ENCODE data around the gene MPZ.
"Not testable (repeated sequence)": the region's sequence is repeated elsewhere in the genome, so short reads cannot be mapped to it uniquely, and the experiment has no call there.

The MPZ gene

DNA sequence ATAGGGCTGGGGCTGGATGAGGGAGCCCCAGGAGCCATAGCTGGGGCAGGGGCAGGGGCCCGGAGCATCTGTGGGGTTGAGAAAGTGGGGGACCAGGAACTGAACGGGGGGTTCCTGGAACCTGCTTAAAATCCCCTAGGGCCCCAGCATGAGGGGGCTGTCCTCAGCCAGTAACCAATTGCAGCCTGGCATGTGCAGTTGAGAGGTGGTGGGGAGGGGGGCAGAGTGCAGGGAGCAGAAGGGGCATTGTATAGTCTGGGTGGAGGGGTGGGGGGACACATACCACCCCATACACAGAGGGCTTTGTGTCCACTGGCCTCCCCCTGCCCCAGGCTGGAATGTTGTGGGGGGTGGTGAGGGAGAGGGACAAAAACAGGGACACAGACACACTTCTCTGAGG lies at the start of gene MPZ:
Gene MPZ (minus strand): TSS at position 101 of the 400 bp plus-strand sequence. CDS start 63 bp downstream, at position 38.
- DNase-seq (ENCODE audit: low read depth in 2 of 2) = no peak

DNA sequence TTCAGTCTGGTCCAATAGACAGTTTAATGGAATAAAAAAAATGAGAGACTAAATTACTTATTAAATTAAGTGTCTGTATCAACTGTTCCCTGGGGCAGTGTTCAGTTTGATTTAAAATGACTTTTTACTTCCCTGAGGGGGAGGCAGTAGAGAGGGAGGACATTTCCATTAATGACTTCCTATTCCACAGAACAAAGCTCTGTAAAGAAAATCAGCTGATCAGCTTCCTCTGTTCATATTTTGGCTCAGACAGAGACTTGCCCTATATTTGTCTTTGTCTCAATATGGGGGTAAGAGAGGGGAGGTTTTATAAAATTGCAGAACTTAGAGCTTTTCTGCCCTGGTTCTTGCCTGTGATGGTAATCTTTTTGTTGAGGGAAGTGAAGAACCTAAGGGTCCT lies 49.5 kb upstream of the MPZ start:
- DNase-seq (ENCODE audit: low read depth in 2 of 2) = no peak

DNA sequence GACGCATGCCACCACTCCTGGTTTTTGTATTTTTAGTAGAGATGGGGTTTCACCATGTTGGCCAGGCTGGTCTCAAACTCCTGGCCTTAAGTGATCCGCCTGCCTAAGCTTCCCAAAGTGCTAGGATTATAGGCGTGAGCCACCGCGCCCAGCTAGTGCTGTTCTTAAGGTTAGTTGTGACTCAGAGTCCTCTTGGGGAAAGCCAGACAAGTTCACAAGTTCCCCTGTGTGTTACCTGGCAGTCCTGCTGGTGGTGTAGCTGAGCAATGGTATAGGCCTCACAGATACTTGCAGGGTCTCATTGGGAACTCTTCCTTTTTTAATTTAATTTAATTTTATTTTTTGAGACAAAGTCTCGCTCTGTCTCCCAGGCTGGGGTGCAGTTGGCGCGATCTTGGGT lies 47.3 kb upstream of the MPZ start:
- no peak for DNase-seq (ENCODE audit: low read depth in 2 of 2)

DNA sequence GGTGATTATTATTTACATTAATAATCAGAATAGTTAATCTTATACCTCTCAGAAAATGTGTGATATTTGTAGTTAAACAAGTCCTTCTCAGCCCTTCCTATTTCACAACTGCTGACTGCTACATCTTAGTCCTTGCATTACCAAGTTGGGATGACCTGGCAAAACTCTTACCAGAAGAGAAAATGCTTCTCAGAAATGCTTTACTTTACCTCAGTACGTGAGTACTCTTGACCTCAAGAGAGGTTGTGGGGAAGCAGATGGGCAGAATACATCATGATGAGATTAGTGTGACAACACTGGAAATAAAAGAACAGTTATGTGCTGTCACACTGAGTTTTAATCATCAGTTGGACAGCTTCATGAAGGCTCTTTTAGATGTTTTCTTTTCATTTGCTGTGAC lies 41.7 kb upstream of the MPZ start:
- no peak for DNase-seq (ENCODE audit: low read depth in 2 of 2)

DNA sequence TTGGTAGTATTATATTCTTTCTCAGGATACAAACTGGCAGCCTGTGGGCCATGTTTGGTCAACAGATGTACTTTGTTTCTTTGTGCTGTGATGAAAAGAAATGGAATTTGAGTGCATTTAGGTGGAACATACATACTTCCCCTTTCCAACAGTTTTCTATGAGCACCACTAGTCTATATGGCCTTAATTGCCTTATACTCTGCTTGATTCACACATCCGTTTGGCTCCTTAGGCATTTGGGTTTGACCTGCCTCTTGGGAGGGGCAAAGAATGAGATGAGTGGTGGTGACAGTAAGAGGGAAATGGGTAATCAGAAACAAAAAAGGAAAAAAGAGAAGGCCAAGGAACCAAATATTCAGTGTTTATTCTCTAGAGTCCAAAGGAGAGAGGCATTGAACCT lies 40.9 kb upstream of the MPZ start:
- no peak for DNase-seq (ENCODE audit: low read depth in 2 of 2)

DNA sequence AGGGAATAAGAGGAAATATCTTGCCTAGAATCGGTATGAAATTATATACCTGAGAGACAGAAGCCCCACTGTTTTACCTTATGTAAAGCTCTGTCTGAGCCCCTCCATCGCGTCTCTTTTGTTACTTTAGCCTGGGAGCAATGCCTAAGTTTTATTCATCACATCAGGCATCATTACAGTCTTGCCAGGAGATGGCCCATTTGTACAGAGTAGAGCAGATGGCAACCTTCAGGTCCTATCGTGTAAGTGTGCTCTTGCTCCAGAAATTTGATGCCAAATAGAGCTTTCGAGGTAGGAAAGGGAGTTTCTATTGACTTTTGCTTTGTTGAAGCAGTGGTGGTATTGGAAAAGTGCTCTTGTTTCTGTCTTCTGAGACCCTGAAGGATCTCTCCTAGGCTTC lies 33.1 kb upstream of the MPZ start:
- no peak for DNase-seq (ENCODE audit: low read depth in 2 of 2)

DNA sequence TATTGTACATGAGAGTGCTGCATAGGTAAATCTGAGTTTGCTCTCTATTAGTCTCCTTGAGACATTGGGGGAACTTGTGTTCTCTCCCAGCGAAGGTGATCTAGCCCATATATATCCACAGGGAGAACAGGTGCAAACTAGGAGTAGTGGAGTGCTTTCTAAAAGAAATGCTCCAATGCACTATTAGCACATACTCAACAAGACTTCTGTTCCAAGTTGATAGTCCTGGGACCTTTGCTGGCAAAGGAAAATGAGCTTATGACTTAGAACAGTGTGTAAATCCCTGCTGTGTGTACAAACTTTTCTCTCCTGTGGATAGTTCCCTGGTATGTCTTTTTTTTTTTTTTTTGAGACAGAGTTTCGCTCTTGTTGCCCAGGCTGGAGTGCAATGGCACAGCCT lies 32.4 kb upstream of the MPZ start:
- DNase-seq (ENCODE audit: low read depth in 2 of 2) = no peak

DNA sequence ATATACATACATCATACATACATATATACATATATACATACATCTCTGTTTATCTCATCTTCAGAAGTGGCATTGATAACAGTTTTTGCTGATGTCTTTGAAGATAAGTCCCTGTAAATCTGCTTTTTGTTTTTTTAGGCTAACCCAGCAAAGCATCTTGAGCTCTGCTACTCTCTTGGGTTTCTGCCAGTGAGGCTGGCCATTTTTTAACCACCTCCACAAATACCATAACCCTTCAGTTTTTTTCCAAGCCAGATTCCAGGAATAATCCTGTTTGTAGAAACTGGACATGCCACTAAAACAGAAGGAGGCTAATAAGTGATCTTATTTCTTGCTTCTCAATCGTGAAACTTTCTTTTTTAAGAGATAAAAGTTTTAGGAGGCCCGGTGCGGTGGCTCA lies 26.0 kb upstream of the MPZ start:
- DNase-seq (ENCODE audit: low read depth in 2 of 2) = no peak

DNA sequence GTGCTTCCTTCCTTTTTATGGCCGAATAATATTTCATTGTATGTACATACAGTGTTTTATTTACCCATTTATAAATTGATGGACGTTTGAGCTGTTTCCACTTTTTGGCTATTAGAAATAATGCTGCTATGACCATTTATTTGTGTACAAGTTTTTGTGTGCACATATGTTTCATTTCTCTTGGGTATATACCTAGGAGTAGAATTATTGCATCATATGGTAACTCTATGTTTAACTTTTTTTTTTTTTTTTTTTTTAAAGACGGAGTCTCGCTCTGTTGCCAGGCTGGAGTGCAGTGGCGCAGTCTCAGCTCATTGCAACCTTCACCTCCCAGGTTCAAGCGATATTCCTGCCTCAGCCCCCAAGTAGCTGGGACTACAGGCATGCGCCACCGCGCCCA lies 23.4 kb upstream of the MPZ start:
- DNase-seq (ENCODE audit: low read depth in 2 of 2) = no peak

DNA sequence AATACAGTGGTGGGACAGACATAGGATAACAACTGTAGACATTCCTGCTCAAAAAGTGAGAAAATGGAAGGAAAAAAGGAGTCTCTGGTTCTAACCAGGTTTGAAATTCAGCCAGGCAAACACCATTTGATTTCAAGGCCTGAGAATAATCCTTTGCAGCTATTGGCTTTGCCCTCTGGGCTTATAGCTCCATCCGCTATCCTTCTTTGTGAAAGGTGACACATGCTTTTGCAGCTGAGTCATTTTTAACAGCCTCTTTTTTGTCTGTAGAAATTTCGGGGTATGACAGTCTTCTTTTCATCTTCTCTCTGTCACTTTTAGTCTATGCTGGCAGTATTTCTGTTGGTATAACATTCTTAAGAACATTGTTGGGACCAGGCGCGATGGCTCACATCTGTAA lies 20.6 kb upstream of the MPZ start:
- DNase-seq (ENCODE audit: low read depth in 2 of 2) = no peak

DNA sequence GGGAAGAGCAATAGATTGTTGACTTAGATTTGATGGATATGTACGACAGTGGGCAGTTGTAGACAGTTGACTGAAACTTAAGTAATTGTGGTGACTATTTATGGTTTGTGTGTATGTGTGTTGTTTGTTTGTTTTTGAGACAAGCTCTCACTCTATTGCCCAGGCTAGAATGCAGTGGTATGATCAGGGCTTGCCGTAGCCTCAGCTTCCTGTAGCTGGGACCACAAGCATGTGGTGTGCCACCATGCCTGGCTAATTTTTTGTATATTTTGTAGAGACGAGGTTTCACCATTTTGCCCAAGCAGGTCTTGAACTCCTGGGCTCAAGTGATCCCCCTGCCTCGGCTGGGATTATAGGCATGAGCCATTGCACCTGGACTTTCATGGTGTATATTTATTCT lies 14.3 kb upstream of the MPZ start:
- no peak for DNase-seq (ENCODE audit: low read depth in 2 of 2)

DNA sequence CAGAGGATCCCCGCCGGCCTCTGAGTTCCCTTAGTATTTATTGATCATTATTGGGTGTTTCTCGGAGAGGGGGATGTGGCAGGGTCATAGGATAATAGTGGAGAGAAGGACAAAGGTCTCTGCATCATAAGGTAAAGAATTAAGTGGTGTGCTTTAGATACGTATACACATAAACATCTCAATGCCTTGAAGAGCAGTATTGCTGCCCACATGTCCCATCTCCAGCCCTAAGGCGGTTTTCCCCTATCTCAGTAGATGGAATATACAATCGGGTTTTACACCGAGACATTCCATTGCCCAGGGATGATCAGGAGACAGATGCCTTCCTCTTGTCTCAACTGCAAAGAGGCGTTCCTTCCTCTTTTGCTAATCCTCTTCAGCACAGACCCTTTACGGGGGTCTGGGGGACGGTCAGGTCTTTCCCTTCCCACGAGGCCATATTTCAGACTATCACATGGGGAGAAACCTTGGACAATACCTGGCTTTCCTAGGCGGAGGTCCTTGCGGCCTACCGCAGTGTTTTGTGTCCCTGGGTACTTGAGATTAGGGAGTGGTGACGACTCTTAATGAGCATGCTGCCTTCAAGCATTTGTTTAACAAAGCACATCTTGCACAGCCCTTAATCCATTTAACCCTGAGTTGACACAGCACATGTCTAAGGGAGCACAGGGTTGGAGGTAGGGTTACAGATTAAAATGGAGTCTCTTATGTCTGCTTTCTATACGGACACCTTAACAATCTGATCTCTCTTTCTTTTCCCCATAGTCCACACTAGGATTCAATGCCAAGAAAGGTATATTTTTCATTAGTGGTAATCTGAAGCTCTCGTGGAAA lies 6.3 kb upstream of the MPZ start:
- not testable (repeated sequence) for DNase-seq (ENCODE audit: low read depth in 2 of 2)

DNA sequence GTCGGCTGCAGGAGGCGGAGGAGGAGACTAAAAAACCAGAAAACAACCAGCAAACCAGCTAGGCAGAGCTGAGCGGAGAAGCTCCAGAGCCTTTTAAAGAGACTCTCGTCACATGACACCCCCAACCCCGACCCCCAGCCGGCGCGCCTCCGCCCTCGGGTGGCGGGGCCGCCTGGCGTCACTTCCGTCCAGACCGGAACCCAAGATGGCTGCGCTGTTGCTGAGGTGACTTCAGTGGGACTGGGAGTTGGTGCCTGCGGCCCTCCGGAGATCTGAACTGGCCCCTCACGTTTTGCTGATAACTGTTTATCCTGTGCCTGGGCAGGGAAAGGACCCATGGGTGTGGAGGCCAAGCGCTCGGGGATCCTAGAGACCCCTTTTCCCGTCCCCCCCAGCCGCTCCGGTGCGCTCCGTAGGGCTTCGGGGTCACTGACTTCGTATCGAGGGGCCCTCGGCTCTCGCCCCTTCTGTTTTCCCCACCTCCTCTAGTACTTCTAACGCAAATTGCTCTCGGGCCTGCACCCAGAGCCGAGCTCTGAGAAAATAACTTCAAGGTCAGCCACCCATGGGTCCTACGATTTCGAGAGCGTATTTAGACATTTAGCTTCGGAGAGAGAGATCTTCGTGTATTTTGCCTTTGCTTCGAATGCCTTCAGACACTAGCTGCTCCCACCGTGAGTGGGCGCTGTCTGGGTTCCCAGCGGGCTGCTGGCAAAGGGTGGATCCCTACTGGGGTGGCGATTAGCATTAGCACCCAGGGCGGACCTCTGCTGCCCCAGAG lies 4.6 kb upstream of the MPZ start, which contains the start of gene SDHC:
Gene SDHC (plus strand): TSS at position 181 of the 781 bp plus-strand sequence. CDS start 25 bp downstream, at position 206.
- peak; percentile 71 to 84 for DNase-seq (ENCODE audit: low read depth in 2 of 2)

DNA sequence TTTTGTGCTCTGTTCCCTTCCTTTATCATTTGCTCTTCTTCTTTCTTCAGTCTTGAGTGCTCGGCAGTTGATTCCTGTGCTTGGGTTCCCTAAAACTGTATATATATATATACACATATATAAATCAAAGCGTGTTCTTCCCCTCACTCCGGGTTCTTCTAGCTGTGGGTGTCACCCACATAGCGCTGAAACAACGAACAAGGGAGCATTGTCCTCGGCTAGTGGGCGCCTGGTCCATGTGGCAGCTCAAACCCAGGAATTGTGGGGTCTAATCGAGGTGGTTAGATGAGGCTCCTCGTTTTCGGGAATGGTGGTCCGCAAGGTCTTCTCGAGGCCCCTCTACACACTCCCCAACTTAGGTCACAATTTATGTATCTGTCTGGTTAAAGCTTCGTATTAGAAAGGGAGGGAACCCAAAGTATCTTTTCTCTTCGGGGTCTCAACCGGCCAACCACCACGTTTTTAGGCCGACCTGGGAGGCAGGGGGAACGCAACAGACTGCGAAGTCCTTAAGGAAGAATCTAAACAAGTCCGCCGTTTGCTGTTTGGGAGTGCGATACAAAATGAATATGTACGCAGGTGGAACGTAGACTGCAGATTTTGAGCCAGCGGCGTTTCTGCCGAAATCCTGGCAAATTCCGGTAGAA lies 3.9 kb upstream of the MPZ start:
- DNase-seq (ENCODE audit: low read depth in 2 of 2) = no peak

DNA sequence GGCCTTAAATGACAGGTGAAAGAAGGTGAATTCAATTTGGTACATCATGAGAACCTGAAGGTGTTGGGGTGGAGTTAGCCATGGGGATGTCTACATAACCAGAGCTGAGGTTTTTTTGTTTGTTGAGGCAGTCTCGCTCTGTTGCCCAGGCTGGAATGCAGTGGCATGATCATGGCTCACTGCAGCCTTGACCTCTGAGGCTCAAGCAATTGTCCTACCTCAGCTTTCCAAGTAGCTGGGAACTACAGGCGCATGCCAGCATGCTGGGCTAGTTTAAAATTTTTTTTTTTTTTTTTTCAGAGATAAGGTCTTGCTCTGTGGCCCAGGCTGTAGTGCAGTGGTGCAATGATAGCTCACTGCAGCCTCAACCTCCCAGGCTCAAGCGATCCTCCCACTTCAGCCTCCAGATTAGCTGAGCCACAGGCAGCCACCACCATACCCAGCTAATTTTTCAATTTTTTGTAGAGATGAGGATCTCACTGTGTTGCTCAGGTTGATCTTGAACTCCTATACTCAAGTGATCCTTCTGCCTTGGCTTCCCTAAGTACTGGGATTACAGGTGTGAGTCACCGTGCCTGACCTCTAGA lies 1.9 kb upstream of the MPZ start:
- DNase-seq (ENCODE audit: low read depth in 2 of 2) = no peak

DNA sequence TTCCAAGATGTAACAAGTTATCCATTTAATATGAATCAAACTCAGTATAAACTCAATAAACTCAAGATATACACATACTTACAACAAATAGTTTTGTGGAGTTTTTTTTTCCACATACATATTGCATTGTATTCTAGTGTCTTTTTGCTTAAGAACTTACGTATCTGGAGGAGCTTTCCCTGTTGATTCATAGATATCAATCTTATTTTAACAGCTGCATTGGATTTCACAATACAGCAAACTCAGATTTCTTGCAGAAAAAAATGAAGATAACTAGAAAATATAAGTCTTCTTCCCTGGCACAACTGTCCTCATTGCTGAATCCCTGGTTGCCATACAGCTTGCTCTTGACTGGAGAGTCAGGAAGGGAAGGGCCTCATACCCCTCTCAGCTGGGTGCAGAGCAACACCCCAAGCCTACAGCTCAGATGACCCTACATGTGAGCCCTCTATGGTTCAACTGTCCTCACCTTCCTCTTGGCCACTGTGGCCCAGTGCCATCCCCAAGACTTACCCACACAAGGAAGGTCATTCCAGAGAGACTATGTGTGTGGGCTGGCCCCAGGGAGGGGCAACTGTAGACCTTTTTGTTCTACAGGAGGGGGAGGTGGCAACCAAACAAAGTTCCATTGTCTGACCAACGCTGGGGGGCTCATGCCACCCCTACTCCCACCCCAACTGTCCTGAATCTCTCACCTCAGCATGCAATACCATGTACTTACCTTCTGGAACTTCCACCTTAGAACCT lies 1.7 kb downstream of the MPZ start:
- DNase-seq (ENCODE audit: low read depth in 2 of 2) = no peak

DNA sequence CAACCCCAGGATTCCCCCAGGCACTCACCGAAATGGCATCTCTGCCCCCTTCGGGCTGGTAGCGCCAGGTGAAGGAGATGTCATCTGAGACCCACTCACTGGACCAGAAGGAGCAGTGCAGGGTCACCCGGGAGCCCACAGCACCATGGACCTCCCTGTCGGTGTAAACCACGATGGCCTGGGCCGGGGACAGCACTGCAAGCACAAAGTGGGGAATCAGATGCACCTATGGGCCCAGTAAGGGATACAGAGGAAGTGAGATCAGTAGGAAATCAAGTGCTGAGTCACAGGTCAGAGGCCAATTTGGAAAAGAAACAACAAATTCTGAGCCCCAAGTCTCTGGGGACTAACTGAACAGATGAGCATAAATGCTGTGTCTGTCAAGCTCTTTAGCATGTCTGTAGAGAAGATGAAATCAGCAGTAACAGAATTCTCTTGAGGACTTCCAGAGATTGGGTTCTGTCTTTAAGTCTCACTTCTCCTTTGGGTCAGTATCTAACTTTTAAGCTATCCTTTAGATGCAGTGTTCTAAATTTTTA lies 2.5 kb downstream of the MPZ start:
- DNase-seq (ENCODE audit: low read depth in 2 of 2) = no peak

DNA sequence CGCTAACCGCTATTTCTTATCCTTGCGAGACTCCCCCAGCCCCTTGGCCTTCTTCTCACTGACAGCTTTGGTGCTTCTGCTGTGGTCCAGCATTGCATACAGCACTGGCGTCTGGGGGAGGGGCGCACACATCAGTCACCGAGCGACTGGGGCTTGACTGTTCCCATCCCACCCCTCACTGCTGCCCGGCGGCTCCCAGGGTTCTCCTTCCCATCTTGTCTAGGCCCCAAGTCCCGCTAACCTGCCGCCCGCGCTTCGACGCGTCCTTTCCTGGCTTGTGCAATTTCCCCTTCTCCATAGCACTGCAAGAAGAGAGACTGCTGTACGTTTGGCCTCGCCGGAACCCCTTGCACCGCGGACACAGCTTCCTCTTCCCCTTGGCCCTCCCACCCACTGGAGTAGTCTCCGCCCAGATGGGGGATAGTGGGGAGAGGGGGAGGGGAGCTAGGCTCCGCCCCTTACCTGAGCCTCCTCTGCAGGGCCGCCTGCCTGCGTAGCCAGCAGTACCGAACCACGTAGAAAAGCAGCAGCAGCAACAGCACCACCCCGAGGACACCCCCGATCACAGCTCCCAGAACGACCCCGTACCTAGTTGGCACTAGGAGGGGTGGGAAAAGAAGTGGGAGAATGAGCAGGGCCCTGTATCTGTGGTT lies 3.8 kb downstream of the MPZ start:
- DNase-seq (ENCODE audit: low read depth in 2 of 2) = peak; percentile 71 to 76

DNA sequence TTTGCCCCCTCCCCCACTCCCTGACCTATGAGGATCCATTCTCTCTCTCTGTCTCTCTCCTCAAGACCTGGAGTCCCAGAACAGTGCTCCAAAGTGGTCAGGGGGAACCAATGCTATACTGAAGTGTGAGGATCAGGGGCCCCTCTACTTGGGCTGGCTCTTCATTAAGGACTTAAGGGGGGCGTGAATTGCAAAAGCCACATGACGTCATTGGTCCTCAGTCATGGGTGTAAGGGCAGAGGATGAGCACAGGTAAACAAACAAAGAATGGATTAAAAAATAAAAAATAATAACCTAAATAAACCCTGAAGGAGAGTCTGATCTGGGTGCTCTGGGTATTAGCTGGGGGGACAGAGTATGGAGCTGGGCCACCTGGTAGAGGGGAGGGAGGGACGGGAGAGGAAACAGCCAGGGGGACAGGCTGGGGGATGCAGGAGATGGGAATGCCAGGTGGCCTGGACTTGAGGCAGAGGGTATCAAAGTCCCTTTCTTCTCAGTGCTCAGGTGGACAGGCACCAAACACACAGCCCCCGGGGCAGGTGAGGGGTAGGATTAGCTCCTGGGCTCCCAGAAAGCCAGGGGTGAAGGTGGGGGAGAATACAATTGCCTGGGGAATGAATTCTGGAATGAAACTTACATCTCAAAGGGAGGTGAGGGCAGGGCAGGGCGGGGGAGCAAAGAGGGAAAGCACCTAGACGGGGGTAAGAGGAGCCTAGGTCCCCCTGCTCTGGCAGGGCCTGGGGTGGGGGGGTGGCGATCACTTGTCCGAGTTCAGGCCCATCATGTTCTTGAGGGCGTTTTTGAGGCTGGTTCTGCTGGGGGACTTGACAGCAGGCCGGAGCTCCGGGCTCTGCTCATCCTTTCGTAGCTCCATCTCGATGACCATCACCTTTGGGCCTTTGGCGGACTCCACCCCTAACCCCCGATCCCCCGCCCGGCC lies 4.6 kb downstream of the MPZ start:
- DNase-seq (ENCODE audit: low read depth in 2 of 2) = no peak

DNA sequence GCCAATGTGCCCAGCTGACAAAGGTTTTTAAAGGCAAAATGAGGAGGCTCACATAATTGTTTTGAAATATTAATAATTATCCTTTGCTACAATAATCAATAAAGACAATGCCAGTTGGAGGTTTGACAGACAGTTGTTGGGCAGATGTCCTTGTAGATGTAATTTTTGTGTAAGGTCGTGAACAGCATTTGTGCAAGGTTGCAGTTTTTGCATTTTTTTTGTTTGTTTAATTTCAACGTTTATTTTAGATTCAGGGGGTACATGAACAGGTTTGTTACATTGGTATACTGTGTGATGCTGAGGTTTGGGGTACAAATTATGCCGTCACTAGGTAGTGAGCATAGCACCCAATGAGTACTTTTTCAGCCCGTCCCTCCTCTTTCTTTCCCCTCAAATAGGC lies 9.3 kb downstream of the MPZ start:
- DNase-seq (ENCODE audit: low read depth in 2 of 2) = no peak

Data from stimulated activated CD8-positive, alpha-beta memory T cell treated with anti-CD3 and anti-CD28 coated beads, Interleukin-7, amount 100 ng/mL, for 4 hours (primary cell).